HTR-8/SVneo (cell line): ENCODE measurements around the gene CDH13.

Experiments
- DNase-seq: peaks from one replicate; pipeline ENCODE4 v3.0.0; 2011; ENCODE audit warnings: low spot score, mixed read lengths; ENCODE audit not compliant: insufficient read length
- FAIRE-seq: peaks from 2 replicates; lab custom pipeline; 2011; peaks lifted over from hg19 to GRCh38; lab: Jason Lieb, UNC

Gene CDH13

DNA sequence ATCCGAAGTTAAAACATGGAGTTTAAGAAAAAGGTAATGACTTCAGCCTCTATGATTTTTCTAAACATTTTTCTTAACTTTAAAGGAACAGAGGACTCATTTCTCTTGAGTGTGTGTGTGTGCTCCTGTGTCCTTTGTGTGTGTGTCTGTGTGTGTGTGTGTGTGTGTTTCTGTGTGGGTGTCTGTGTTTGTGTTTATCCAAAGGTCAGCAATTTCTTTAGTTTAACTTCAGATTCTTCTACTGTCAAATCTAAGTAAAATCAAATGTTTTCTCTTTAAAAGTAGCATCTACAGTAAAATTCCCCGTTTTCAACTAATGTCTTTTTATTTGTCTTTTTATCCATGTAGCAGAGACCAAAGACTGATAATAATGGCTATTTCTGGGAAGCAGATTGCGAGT is 1212.8 kb downstream of the CDH13 start:
- no peak for DNase-seq
- no peak for FAIRE-seq

GRCh38 chr16:83840060-83840617 is 1213.4 kb downstream of the CDH13 start:
- FAIRE-seq (no peak), DNase-seq (no peak)

DNA sequence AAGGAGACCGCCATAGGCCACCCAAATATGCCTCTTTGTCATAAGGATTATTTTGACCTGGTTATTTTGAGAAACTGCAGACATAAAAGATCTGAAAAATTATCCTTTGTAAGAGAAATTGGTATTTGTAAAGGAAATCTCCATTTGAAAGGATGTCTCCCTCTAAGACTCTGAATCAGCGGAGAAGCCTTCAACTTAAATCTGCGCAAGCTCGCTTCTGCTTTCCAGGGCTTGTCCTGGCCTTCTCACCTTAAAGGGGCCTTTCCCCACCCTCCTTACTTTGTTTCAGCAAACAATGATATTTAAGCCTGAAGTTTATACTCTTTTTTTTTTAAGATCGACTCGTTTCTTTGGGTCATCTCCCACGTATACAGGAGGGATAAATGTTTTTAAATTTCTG is 1215.5 kb downstream of the CDH13 start:
- FAIRE-seq: no peak
- no peak for DNase-seq

DNA sequence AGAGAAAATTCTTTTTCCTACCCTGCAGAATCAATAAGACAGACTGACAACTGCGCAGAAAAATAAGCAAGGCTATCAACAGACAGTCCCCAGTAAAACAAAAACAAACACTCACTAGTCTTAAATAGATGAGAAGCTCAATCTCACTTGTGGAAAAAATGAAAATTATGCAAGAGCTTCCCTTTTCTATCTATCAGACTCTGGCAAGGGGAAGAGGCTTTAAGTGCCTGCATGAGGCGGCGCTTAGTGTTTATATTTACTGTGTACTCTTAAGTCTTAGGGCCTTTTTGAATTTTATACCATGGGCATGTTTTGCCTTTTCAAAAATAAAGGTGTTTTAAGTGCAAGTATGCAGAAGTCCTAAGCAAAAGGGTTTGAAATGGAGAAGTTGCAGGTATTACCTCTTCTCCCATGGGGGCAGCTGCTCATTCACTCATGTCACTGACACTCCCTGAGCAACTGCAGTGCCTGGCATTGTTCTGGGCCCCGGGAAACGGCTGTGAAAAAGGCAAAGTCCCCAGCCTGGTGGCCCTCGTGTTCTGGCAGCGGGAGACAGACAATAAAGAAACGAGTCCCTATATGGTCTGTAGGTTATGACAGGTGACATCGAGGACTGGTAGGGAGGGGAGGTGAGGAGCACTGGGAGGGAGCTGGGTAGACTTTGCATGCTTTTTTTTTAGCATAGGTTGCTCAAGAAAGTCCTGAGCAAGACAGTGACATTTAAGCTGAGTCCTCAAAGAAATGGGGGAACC is 1216.2 kb downstream of the CDH13 start:
- no peak for FAIRE-seq
- DNase-seq: no peak

DNA sequence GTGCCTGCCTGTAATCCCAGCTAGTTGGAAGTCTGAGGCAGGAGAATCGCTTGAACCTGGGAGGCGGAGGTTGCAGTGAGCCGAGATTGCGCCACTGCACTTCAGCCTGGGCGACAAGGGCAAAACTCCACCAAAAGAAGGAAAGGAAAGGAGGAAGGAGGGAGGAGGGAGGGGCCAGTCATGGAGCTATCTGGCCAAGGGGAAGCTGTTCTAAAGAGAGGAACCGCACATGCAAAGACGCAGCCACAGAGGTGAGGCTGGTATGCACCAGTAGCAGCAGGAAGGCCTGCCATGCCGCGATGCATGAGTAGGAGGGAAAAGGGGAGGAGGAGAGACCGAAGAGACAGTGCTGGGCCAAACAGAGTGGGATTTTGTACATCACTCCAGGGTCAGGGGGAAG is 1216.9 kb downstream of the CDH13 start:
- FAIRE-seq (no peak), DNase-seq (no peak)

GRCh38 chr16:83845263-83845662 is 1218.5 kb downstream of the CDH13 start:
- FAIRE-seq: no peak
- DNase-seq: no peak

DNA sequence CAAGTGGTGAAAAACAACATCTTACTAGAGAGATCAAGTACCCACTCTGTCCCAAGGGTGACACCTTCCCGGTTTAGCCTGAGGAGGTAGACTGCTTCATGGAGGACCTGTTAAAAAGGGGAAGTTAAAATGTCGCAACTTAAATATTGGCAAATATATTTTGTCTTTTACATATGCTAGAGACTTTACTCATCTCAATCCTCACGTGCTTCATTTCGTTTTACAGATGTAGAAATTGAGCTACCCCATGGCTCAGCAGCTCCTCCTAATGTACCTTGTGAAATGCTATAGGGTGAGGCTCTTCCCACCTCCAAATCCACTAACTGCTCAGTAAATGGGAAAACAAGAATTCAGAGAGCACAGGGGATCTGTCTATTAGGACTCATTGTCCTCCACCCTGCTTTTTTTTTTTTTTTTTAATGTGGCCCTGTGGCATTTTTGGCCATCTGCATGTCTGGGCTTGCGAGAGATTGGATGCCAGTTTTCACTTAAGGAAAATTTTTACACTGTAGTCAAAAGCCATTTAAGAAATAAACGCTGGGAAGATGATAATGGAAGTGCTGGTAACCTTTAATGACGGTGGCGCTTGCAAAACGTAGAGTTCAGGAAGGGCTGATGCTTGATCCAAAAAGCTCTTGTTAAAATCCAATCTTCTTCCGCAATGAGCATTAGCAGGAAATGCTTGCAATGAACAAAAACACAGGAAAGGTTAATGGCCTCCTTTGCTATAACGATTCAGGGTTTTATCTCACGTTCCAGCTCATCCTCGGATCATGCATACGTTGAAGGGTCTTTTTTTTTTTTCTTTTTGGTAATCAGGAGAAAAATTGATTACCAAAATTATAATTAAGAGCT is 1220.8 kb downstream of the CDH13 start:
- no peak for FAIRE-seq
- DNase-seq: no peak

DNA sequence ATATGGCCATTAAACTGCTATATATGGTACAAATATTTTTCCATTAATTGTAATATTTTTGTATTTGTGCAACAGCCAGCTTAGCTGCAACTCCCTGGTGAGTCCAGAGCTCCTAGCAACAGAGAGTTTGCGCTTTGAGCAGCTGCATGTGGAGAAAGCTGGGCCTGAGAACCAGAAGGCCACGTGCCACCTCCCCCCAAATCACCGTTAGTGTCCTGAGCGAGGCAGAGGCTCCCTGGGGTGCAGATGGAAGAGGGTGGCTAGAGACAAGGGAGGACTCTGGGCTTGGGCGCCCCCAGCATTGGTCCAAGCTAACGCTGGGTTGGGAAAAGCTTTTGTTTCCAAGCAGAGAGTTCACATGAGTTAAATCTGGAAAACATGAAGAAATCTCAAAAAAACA is 1222.7 kb downstream of the CDH13 start:
- DNase-seq: no peak

More for the DNA sequence above, 1222.7 kb downstream of the CDH13 start:
- no peak for FAIRE-seq
